Osteoblast (primary cell): ENCODE data around the gene DEPDC1. TPM values are rescaled to one million over a fixed set of nuclear protein-coding genes. Genes with fewer than 3 reads are reported as not detected.

Experiments
- DNase-seq: peaks from one replicate; pipeline ENCODE4 v3.0.0; 2011; ENCODE audit warnings: low spot score, mixed read lengths; ENCODE audit not compliant: insufficient read length; ENCODE audit errors: missing footprints
- H2AFZ ChIP-seq: 2 replicates; pipeline ENCODE4 v1.6.0; 2011; ENCODE audit warnings: mild to moderate bottlenecking, low read length
- H3K27ac ChIP-seq: 2 replicates; pipeline ENCODE4 v1.5.1; 2011; ENCODE audit warnings: mild to moderate bottlenecking, low read depth, low read length, moderate library complexity
- H3K27me3 ChIP-seq: 2 replicates; pipeline ENCODE4 v1.6.0; 2012; ENCODE audit warnings: mild to moderate bottlenecking, control low read depth, inconsistent platforms, low read length, moderate library complexity; ENCODE audit not compliant: insufficient read depth
- H3K36me3 ChIP-seq: 2 replicates; pipeline ENCODE4 v1.5.1; 2011; ENCODE audit warnings: mild to moderate bottlenecking, low read length, control low read depth, moderate library complexity; ENCODE audit not compliant: insufficient read depth
- H3K4me1 ChIP-seq: 2 replicates; pipeline ENCODE4 v1.5.1; 2011; ENCODE audit warnings: mild to moderate bottlenecking, low read length, control low read depth, moderate library complexity; ENCODE audit not compliant: insufficient read depth
- H3K4me2 ChIP-seq: 2 replicates; pipeline ENCODE4 v1.6.0; 2011; ENCODE audit warnings: mild to moderate bottlenecking, low read length; ENCODE audit not compliant: insufficient read depth
- H3K4me3 ChIP-seq: fragments of 200-600 bp; sonication (generic); 3 replicates; pipeline ENCODE4 v1.5.1; 2012; ENCODE audit warnings: mild to moderate bottlenecking, low read length, inconsistent platforms; ENCODE audit not compliant: insufficient read depth
- H3K79me2 ChIP-seq: 2 replicates; pipeline ENCODE4 v1.6.0; 2012; ENCODE audit warnings: mild to moderate bottlenecking, low read length, control low read depth, inconsistent platforms; ENCODE audit not compliant: insufficient read depth
- H3K9me3 ChIP-seq: 2 replicates; pipeline ENCODE4 v1.5.1; 2011; ENCODE audit warnings: low read depth, low read length, control low read depth
- H4K20me1 ChIP-seq: 2 replicates; pipeline ENCODE4 v1.6.0; 2012; ENCODE audit warnings: mild to moderate bottlenecking, low read length, control low read depth; ENCODE audit not compliant: insufficient read depth
- total RNA-seq: library from RNA; depleted of rRNA; stranded (reverse); fragments of >200 nt; gene quantifications from 2 replicates; pipeline ENCODE4 v1.2.3, GENCODE V29; 2012
- TF ChIP-seq, protein P1 (sequence below): IDR thresholded peaks from 2 replicates; pipeline ENCODE4 v1.5.1; 2011; ENCODE audit warnings: mild to moderate bottlenecking, low read depth, low read length, moderate library complexity; ENCODE audit errors: extremely low read depth

Gene DEPDC1
- total RNA-seq, 1 donor = 1.4 TPM

DNA sequence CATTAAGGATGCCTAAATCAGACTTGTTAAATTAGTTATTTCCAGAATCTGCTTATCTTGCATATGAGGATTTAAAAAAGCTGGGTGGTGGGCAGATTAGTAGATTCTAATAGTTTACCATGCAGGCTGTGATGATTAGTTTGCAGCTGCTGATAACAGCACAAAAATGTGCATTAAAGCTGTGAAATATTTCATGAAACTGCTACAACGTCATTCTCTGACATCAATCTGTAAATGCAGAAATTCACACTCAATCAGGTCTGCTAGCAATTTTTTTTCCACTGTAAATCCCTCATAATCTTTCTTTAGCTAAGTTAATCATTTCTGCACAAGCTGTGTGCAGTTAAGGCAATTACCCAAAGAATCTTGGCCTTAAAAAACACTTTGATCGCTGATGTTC is 37.8 kb downstream of the DEPDC1 start:
- H3K27me3 ChIP-seq = no peaks in the 10 kb centered on the region
- H3K9me3 ChIP-seq = peaks cover 5% of the 10 kb centered on the region
- no peaks in the 10 kb centered on the region for H4K20me1 ChIP-seq
- H3K4me3 ChIP-seq = no peak overlapping the region
- TF ChIP-seq, protein P1, sequence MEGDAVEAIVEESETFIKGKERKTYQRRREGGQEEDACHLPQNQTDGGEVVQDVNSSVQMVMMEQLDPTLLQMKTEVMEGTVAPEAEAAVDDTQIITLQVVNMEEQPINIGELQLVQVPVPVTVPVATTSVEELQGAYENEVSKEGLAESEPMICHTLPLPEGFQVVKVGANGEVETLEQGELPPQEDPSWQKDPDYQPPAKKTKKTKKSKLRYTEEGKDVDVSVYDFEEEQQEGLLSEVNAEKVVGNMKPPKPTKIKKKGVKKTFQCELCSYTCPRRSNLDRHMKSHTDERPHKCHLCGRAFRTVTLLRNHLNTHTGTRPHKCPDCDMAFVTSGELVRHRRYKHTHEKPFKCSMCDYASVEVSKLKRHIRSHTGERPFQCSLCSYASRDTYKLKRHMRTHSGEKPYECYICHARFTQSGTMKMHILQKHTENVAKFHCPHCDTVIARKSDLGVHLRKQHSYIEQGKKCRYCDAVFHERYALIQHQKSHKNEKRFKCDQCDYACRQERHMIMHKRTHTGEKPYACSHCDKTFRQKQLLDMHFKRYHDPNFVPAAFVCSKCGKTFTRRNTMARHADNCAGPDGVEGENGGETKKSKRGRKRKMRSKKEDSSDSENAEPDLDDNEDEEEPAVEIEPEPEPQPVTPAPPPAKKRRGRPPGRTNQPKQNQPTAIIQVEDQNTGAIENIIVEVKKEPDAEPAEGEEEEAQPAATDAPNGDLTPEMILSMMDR = no peak
- no peak overlapping the region for H3K4me2 ChIP-seq
- DNase-seq = no peak
- H3K4me1 ChIP-seq = no peaks in the 10 kb centered on the region
- no peak overlapping the region for H2AFZ ChIP-seq
- H3K27ac ChIP-seq = no peak overlapping the region
- H3K79me2 ChIP-seq = no peaks in the 10 kb centered on the region
- no peaks in the 10 kb centered on the region for H3K36me3 ChIP-seq

DNA sequence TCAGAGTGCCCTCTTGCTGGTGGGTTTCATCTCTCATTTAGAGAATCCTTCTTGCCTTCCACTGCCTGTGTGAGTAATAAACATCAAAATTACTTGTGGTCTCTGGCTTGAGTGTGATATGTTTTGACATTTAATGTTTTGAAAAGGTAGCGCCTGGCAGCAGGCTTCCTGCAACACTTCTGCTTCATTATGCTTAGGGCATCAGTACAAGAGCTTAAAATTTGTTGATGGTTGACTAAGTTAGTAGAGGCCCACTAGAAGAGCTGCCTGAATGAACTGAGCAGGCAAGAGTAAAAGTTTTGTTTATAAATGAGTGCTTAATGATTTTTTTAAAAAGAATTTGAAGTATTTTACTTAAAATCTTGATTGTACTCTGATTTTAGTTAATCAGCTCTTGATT is 40.7 kb downstream of the DEPDC1 start:
- Histone ChIP-seq H3K36me3 (no peaks in the 10 kb centered on the region), H3K27me3 (no peaks in the 10 kb centered on the region), H3K4me2 (no peak overlapping the region), H3K4me3 (no peak overlapping the region), H4K20me1 (no peaks in the 10 kb centered on the region), H3K4me1 (no peaks in the 10 kb centered on the region), H3K9me3 (no peaks in the 10 kb centered on the region), H2AFZ (no peak overlapping the region), H3K79me2 (no peaks in the 10 kb centered on the region), H3K27ac (no peak overlapping the region)
- TF ChIP-seq, protein P1 = no peak
- DNase-seq = no peak

DNA sequence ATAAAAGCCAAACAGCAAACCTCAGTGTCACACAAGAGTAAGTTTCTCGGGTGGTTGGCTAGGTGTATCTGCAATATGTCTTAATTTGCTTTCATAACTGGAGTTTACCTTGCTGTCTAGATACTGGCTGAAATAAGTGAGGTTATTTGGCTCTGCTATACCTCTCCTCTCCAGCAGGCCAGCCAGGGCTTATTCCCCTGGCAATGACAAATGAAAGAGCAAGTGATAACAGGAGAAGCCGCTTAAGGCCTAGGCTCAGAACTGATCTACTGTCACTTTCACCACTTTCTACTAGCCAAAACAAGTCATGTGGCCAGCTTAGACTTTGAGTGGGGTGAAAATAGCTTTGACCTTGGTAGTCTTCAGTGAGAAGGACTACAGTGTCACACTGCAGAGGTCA is 42.3 kb downstream of the DEPDC1 start:
- Histone ChIP-seq H3K79me2 (no peaks in the 10 kb centered on the region), H3K4me2 (no peak overlapping the region), H4K20me1 (no peaks in the 10 kb centered on the region), H3K4me3 (no peak overlapping the region), H3K36me3 (no peaks in the 10 kb centered on the region), H3K9me3 (no peaks in the 10 kb centered on the region), H3K27me3 (no peaks in the 10 kb centered on the region), H2AFZ (no peak overlapping the region), H3K4me1 (no peaks in the 10 kb centered on the region), H3K27ac (no peak overlapping the region)
- TF ChIP-seq, protein P1 = no peak
- no peak for DNase-seq

DNA sequence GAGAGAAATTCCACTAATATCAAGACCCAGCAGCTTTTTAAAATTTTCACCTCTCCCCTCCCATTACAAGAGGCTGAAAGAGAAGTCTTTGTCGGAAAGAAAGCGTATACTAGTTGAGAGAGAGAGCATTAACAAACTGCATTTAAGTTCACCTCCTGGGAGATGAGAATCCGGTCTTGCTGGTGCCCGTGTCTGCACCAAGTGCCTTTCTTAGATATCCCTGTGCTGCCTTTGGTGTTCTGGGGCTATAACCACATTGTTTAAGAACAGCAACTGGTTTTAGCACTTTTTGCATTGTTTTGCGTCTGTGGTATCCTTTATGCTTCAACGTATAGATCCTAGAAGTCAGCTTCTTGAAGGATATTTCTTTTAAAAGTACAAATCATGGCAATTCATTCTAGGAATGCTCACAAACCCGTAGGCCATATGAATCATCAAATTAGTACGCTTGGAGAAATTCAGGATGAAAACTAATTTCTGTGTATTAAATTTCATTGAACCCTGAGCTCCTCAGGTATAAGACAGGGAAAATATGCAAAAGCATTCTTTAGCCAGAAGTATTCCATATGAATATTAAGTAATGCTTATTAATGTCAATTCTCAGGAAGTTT is 43.7 kb downstream of the DEPDC1 start:
- Histone ChIP-seq H3K4me2 (no peak overlapping the region), H4K20me1 (no peaks in the 10 kb centered on the region), H3K36me3 (no peaks in the 10 kb centered on the region), H3K9me3 (no peaks in the 10 kb centered on the region), H3K79me2 (no peaks in the 10 kb centered on the region), H3K27me3 (no peaks in the 10 kb centered on the region), H2AFZ (no peak overlapping the region), H3K4me1 (no peaks in the 10 kb centered on the region), H3K4me3 (no peak overlapping the region), H3K27ac (no peak overlapping the region)
- no peak for DNase-seq
- TF ChIP-seq, protein P1 = no peak
